Stimulated activated CD8-positive, alpha-beta memory T cell treated with anti-CD3 and anti-CD28 coated beads, Interleukin-12 subunit alpha, Interleukin-12 subunit beta, amount 100 ng/mL, for 1 hour (primary cell): ENCODE measurements around the gene CPXM2.

ENCODE experiments used
- DNase-seq: peaks from one replicate; pipeline ENCODE4 v3.0.0-alpha.2; 2020; ENCODE audit warnings: low read depth

CPXM2 gene

GRCh38 chr10:123771877-123772644, 119.5 kb downstream of the CPXM2 start:
- DNase-seq: no peak

GRCh38 chr10:123769647-123770046, 122.0 kb downstream of the CPXM2 start:
- no peak for DNase-seq

GRCh38 chr10:123766761-123767160, 124.8 kb downstream of the CPXM2 start:
- no peak for DNase-seq

GRCh38 chr10:123766012-123766411, 125.6 kb downstream of the CPXM2 start:
- DNase-seq: no peak

- no peak for DNase-seq
Observed at GRCh38 chr10:123761666-123762230, 129.9 kb downstream of the CPXM2 start.

- no peak for DNase-seq
Observed at GRCh38 chr10:123761038-123761428, 130.6 kb downstream of the CPXM2 start.

GRCh38 chr10:123760356-123761037, 131.1 kb downstream of the CPXM2 start:
- no peak for DNase-seq

- DNase-seq: no peak
Observed at GRCh38 chr10:123759501-123760031, 132.0 kb downstream of the CPXM2 start.

GRCh38 chr10:123759041-123759440, 132.6 kb downstream of the CPXM2 start:
- no peak for DNase-seq

GRCh38 chr10:123757853-123758252, 133.8 kb downstream of the CPXM2 start:
- DNase-seq: no peak

GRCh38 chr10:123755061-123755460, 136.5 kb downstream of the CPXM2 start:
- no peak for DNase-seq

- DNase-seq: no peak
Observed at GRCh38 chr10:123754123-123754522, 137.5 kb downstream of the CPXM2 start.

GRCh38 chr10:123751342-123752134, 140.1 kb downstream of the CPXM2 start:
- no peak for DNase-seq

- DNase-seq: no peak
Observed at GRCh38 chr10:123750901-123751300, 140.7 kb downstream of the CPXM2 start.

- DNase-seq: no peak
Observed at GRCh38 chr10:123748711-123749110, 142.9 kb downstream of the CPXM2 start.

GRCh38 chr10:123747426-123747825, 144.2 kb downstream of the CPXM2 start:
- no peak for DNase-seq

- DNase-seq: no peak
Observed at GRCh38 chr10:123746942-123747341, 144.7 kb downstream of the CPXM2 start.

- no peak for DNase-seq
Observed at GRCh38 chr10:123746520-123746919, 145.1 kb downstream of the CPXM2 start.

- DNase-seq: no peak
Observed at GRCh38 chr10:123746061-123746460, 145.5 kb downstream of the CPXM2 start.

GRCh38 chr10:123744224-123744536, 147.4 kb downstream of the CPXM2 start:
- no peak for DNase-seq

- no peak for DNase-seq
Observed at GRCh38 chr10:123743441-123744223, 148.0 kb downstream of the CPXM2 start.
